Loucy (cell line): ENCODE data around the gene KRT79.

Source experiments
- H2AFZ ChIP-seq: fragments of 200-600 bp; sonication (generic); 2 replicates; pipeline ENCODE4 v1.6.0; 2016; ENCODE audit warnings: antibody characterized with exemption, mild to moderate bottlenecking, low read length, moderate library complexity
- H3F3A ChIP-seq: fragments of 200-600 bp; 2 replicates; pipeline ENCODE4 v1.6.0; 2016; ENCODE audit warnings: antibody characterized with exemption, low read depth, mild to moderate bottlenecking
- H3K27me3 ChIP-seq: fragments of 200-600 bp; sonication (generic); 2 replicates; pipeline ENCODE4 v1.6.1; 2014; ENCODE audit warnings: low read length, mild to moderate bottlenecking; ENCODE audit not compliant: insufficient read depth, poor library complexity, severe bottlenecking
- H3K36me3 ChIP-seq: fragments of 200-600 bp; sonication (generic); 2 replicates; pipeline ENCODE4 v1.6.1; 2016; ENCODE audit warnings: low read length; ENCODE audit not compliant: insufficient read depth
- H3K4me1 ChIP-seq: fragments of 200-600 bp; sonication (generic); 2 replicates; pipeline ENCODE4 v1.5.1; 2014; ENCODE audit warnings: low read length, mild to moderate bottlenecking; ENCODE audit not compliant: insufficient read depth, poor library complexity, severe bottlenecking
- H3K4me2 ChIP-seq: fragments of 200-600 bp; sonication (generic); 2 replicates; pipeline ENCODE4 v1.6.0; 2014; ENCODE audit warnings: antibody characterized with exemption, low read length, low read depth, mild to moderate bottlenecking; ENCODE audit not compliant: poor library complexity, severe bottlenecking
- H3K4me3 ChIP-seq: fragments of 200-600 bp; sonication (generic); 2 replicates; pipeline ENCODE4 v1.5.1; 2014; ENCODE audit warnings: low read length, mild to moderate bottlenecking, mixed read lengths; ENCODE audit not compliant: poor library complexity, severe bottlenecking
- H3K79me2 ChIP-seq: fragments of 200-600 bp; sonication (generic); 2 replicates; pipeline ENCODE4 v1.6.1; 2014; ENCODE audit warnings: low read length; ENCODE audit not compliant: insufficient read depth
- H3K9ac ChIP-seq: fragments of 200-600 bp; sonication (generic); 2 replicates; pipeline ENCODE4 v1.6.0; 2014; ENCODE audit warnings: mild to moderate bottlenecking, low read depth, low read length, moderate library complexity; ENCODE audit not compliant: poor library complexity, severe bottlenecking
- H3K9me2 ChIP-seq: fragments of 200-600 bp; sonication (generic); replicated peaks from 2 replicates; pipeline ENCODE4 v1.6.1; 2016; ENCODE audit warnings: low read depth, low read length, mixed read lengths
- H3K9me3 ChIP-seq: fragments of 200-600 bp; sonication (generic); 2 replicates; pipeline ENCODE4 v1.6.1; 2014; ENCODE audit warnings: mild to moderate bottlenecking, antibody characterized with exemption, low read length, low read depth; ENCODE audit not compliant: insufficient read depth
- H4K20me1 ChIP-seq: fragments of 200-600 bp; sonication (generic); 2 replicates; pipeline ENCODE4 v1.6.0; 2014; ENCODE audit warnings: antibody characterized with exemption, low read length, mild to moderate bottlenecking; ENCODE audit not compliant: insufficient read depth, poor library complexity, severe bottlenecking
- CTCF ChIP-seq: fragments of 200-600 bp; sonication (generic); conservative IDR thresholded peaks from 2 replicates; pipeline ENCODE4 v1.5.1; 2014; ENCODE audit warnings: mild to moderate bottlenecking, antibody characterized with exemption, low read length
- EZH2phosphoT487 ChIP-seq: fragments of 200-600 bp; IDR thresholded peaks from 2 replicates; pipeline ENCODE4 v1.6.1; 2018; ENCODE audit warnings: antibody characterized with exemption, mild to moderate bottlenecking, moderate library complexity, borderline replicate concordance

Gene KRT79

GRCh38 chr12:52776913-52777395 lies 57.2 kb downstream of the KRT79 start, which contains the start of gene KRT76:
Gene KRT76 (minus strand): TSS chr12:52777345. CDS start chr12:52777291, 54 bp downstream.
- no peaks in the 10 kb centered on the region for H3K79me2 ChIP-seq
- no peaks in the 10 kb centered on the region for H3K4me1 ChIP-seq
- H3K4me3 ChIP-seq = no peak within 1 kb of the TSS
- H3K4me2 ChIP-seq = no peak within 1 kb of the TSS
- no peaks in the 10 kb centered on the region for H3K9me2 ChIP-seq
- H3K9ac ChIP-seq = no peak within 1 kb of the TSS
- H3F3A ChIP-seq = no peaks in the 10 kb centered on the region
- no peaks in the 10 kb centered on the region for H3K27me3 ChIP-seq
- H2AFZ ChIP-seq = no peak within 1 kb of the TSS
- H3K36me3 ChIP-seq = no peaks in the 10 kb centered on the region
- no peaks in the 10 kb centered on the region for H4K20me1 ChIP-seq
- no peaks in the 10 kb centered on the region for H3K9me3 ChIP-seq
- TF ChIP-seq EZH2phosphoT487 (no peak), CTCF (no peak)

- H3F3A ChIP-seq = no peaks in the 10 kb centered on the region
- no peak overlapping the region for H3K4me2 ChIP-seq
- no peak overlapping the region for H3K4me3 ChIP-seq
- no peaks in the 10 kb centered on the region for H3K27me3 ChIP-seq
- no peak overlapping the region for H3K9ac ChIP-seq
- no peaks in the 10 kb centered on the region for H3K4me1 ChIP-seq
- H4K20me1 ChIP-seq = no peaks in the 10 kb centered on the region
- no peaks in the 10 kb centered on the region for H3K36me3 ChIP-seq
- H2AFZ ChIP-seq = no peak overlapping the region
- H3K9me2 ChIP-seq = no peaks in the 10 kb centered on the region
- no peaks in the 10 kb centered on the region for H3K9me3 ChIP-seq
- no peaks in the 10 kb centered on the region for H3K79me2 ChIP-seq
- TF ChIP-seq CTCF = no peak
Measured at GRCh38 chr12:52776435-52776834, 57.7 kb downstream of the KRT79 start.

- H3K4me1 ChIP-seq = no peaks in the 10 kb centered on the region
- no peaks in the 10 kb centered on the region for H4K20me1 ChIP-seq
- no peaks in the 10 kb centered on the region for H3F3A ChIP-seq
- no peak overlapping the region for H3K9ac ChIP-seq
- no peaks in the 10 kb centered on the region for H3K27me3 ChIP-seq
- no peaks in the 10 kb centered on the region for H3K79me2 ChIP-seq
- H3K9me2 ChIP-seq = no peaks in the 10 kb centered on the region
- H3K36me3 ChIP-seq = no peaks in the 10 kb centered on the region
- H2AFZ ChIP-seq = no peak overlapping the region
- no peak overlapping the region for H3K4me3 ChIP-seq
- no peak for TF ChIP-seq CTCF
- no peak for TF ChIP-seq EZH2phosphoT487
- H3K4me2 ChIP-seq = no peak overlapping the region
- H3K9me3 ChIP-seq = no peaks in the 10 kb centered on the region
Measured at GRCh38 chr12:52774629-52775250, 59.4 kb downstream of the KRT79 start.
